Mesenchymal stem cell (in vitro differentiated cells and primary cell): ENCODE measurements around the gene PPP6R2.

Experiments
- DNase-seq: peaks from one replicate; pipeline ENCODE4 v3.0.0-alpha.2; 2013
- H2AFZ ChIP-seq: one replicate; pipeline ENCODE4 v1.6.1; 2013; ENCODE audit warnings: low read depth, mild to moderate bottlenecking, control low read depth, inconsistent platforms, low read length, moderate library complexity
- H2AK5ac ChIP-seq: 2 replicates; pipeline ENCODE4 v1.6.1; 2013; ENCODE audit warnings: low read length, moderate library complexity, mild to moderate bottlenecking, inconsistent platforms; ENCODE audit not compliant: severe bottlenecking
- H2BK120ac ChIP-seq: one replicate; pipeline ENCODE4 v1.6.1; 2013; ENCODE audit warnings: low read depth, mild to moderate bottlenecking, inconsistent platforms, low read length, moderate library complexity
- H2BK12ac ChIP-seq, 2 experiments: one replicate each; pipeline ENCODE4 v1.6.1; 2013; ENCODE audit warnings: inconsistent platforms in 2 of 2, low read length in 2 of 2, mild to moderate bottlenecking in 2 of 2, moderate library complexity in 2 of 2, control low read depth in 1 of 2
- H2BK15ac ChIP-seq: one replicate; pipeline ENCODE4 v1.6.1; 2013; ENCODE audit warnings: mild to moderate bottlenecking, low read depth, inconsistent platforms; ENCODE audit not compliant: poor library complexity, severe bottlenecking
- H2BK5ac ChIP-seq: 2 replicates; pipeline ENCODE4 v1.6.1; 2013; ENCODE audit warnings: low read depth, mild to moderate bottlenecking, low read length, control low read depth, inconsistent platforms; ENCODE audit not compliant: poor library complexity, severe bottlenecking
- H3K14ac ChIP-seq, 2 experiments: one replicate each; pipeline ENCODE4 v1.6.1; 2013; ENCODE audit warnings: inconsistent platforms in 2 of 2, low read length in 2 of 2, control low read depth in 1 of 2, mild to moderate bottlenecking in 1 of 2, moderate library complexity in 1 of 2
- H3K18ac ChIP-seq, 2 experiments: one replicate each; pipeline ENCODE4 v1.6.1; 2013; ENCODE audit warnings: inconsistent platforms in 2 of 2, low read length in 2 of 2, control low read depth in 1 of 2, low read depth in 1 of 2, mild to moderate bottlenecking in 1 of 2
- H3K23ac ChIP-seq, 2 experiments: one replicate each; pipeline ENCODE4 v1.6.1; 2013; ENCODE audit warnings: inconsistent platforms in 2 of 2, low read length in 2 of 2, mild to moderate bottlenecking in 2 of 2, moderate library complexity in 2 of 2, control low read depth in 1 of 2
- H3K27ac ChIP-seq: 2 replicates; pipeline ENCODE4 v1.5.1; 2013; ENCODE audit warnings: mild to moderate bottlenecking, moderate library complexity, low read length, control low read depth, inconsistent platforms; ENCODE audit not compliant: poor library complexity, severe bottlenecking
- H3K27me3 ChIP-seq, 2 experiments: 2 replicates each; pipeline versions ENCODE4 v1.6.1 to v1.7.0; 2013; ENCODE audit warnings: low read length in 2 of 2, mild to moderate bottlenecking in 2 of 2, moderate library complexity in 2 of 2, control low read depth in 1 of 2, inconsistent platforms in 1 of 2; ENCODE audit not compliant: control insufficient read depth in 1 of 2, insufficient read depth in 1 of 2
- H3K36me3 ChIP-seq, 2 experiments: 2 replicates each; pipeline versions ENCODE4 v1.6.1 to v1.7.0; 2013; ENCODE audit warnings: low read length in 2 of 2, control low read depth in 1 of 2, inconsistent platforms in 1 of 2, low read depth in 1 of 2, mild to moderate bottlenecking in 1 of 2; ENCODE audit not compliant: insufficient read depth in 2 of 2, control insufficient read depth in 1 of 2
- H3K4ac ChIP-seq, 2 experiments: one replicate each; pipeline ENCODE4 v1.6.1; 2013; ENCODE audit warnings: inconsistent platforms in 2 of 2, low read length in 2 of 2, mild to moderate bottlenecking in 2 of 2, moderate library complexity in 2 of 2, control low read depth in 1 of 2, low read depth in 1 of 2
- H3K4me1 ChIP-seq: 2 replicates; pipeline ENCODE4 v1.6.1; 2013; ENCODE audit warnings: low read depth, low read length, control low read depth; ENCODE audit not compliant: control insufficient read depth, insufficient read depth
- H3K4me2 ChIP-seq: 2 replicates; pipeline ENCODE4 v1.6.1; 2013; ENCODE audit warnings: low read length, mild to moderate bottlenecking, inconsistent platforms; ENCODE audit not compliant: poor library complexity, severe bottlenecking
- H3K4me3 ChIP-seq, 2 experiments: 2 replicates each; pipeline versions ENCODE4 v1.5.1 to v1.7.0; 2013; ENCODE audit warnings: low read length in 2 of 2, mild to moderate bottlenecking in 2 of 2, control low read depth in 1 of 2, low read depth in 1 of 2; ENCODE audit not compliant: insufficient read depth in 1 of 2
- H3K79me1 ChIP-seq: replicated peaks from 2 replicates; pipeline ENCODE4 v1.6.1; 2013; ENCODE audit warnings: mild to moderate bottlenecking, control low read depth, low read length, inconsistent platforms; ENCODE audit not compliant: poor library complexity, severe bottlenecking
- H3K9ac ChIP-seq: 2 replicates; pipeline ENCODE4 v1.7.0; 2013; ENCODE audit warnings: mild to moderate bottlenecking, low read length, moderate library complexity
- H3K9me3 ChIP-seq: 2 replicates; pipeline ENCODE4 v1.7.0; 2013; ENCODE audit warnings: mild to moderate bottlenecking, low read length; ENCODE audit not compliant: control insufficient read depth
- H4K8ac ChIP-seq: one replicate; pipeline ENCODE4 v1.6.1; 2013; ENCODE audit warnings: inconsistent platforms, mild to moderate bottlenecking, low read length, moderate library complexity
- H4K91ac ChIP-seq: one replicate; pipeline ENCODE4 v1.6.1; 2013; ENCODE audit warnings: mild to moderate bottlenecking, low read length, inconsistent platforms
- WGBS: methylation state at CpG from one replicate; pipeline ENCODE4 v1.1.7; 2013; ENCODE audit warnings: mixed read lengths; 5-methylcytosine and 5-hydroxymethylcytosine counted together

PPP6R2 gene

GRCh38 chr22:50473088-50473487 lies 130.0 kb downstream of the PPP6R2 start:
- no peak overlapping the region for H3K14ac ChIP-seq
- peak overlapping the region; percentile 88 for H3K9ac ChIP-seq
- no peaks in the 10 kb centered on the region for H3K27me3 ChIP-seq
- WGBS, result 98% methylated on average over 6 of the region's 6 CpGs
- H3K4me2 ChIP-seq, result no peak overlapping the region
- no peak overlapping the region for H4K91ac ChIP-seq
- peaks cover 60% of the 10 kb centered on the region for H3K4me1 ChIP-seq
- H2BK15ac ChIP-seq, result no peak overlapping the region
- peak overlapping the region in 1 of 2 experiments; percentile 85 for H3K4me3 ChIP-seq
- H3K9me3 ChIP-seq, result no peaks in the 10 kb centered on the region
- H2AFZ ChIP-seq, result no peak overlapping the region
- H3K27ac ChIP-seq, result no peak overlapping the region
- no peak overlapping the region for H2BK120ac ChIP-seq
- H2AK5ac ChIP-seq, result no peak overlapping the region
- no peak overlapping the region for H2BK12ac ChIP-seq
- peaks cover 0 to 26% of the 10 kb centered on the region in 2 experiments for H3K36me3 ChIP-seq
- no peak overlapping the region for H3K4ac ChIP-seq
- H4K8ac ChIP-seq, result no peak overlapping the region
- H2BK5ac ChIP-seq, result no peak overlapping the region
- H3K18ac ChIP-seq, result no peak overlapping the region
- DNase-seq, result no peak
- peaks cover 6% of the 10 kb centered on the region for H3K79me1 ChIP-seq
- no peak overlapping the region for H3K23ac ChIP-seq

GRCh38 chr22:50473855-50474671 lies 130.9 kb downstream of the PPP6R2 start:
- Histone ChIP-seq H3K14ac (peak overlapping the region in 1 of 2 experiments; percentile 82), H2BK5ac (no peak overlapping the region), H3K4me2 (peak overlapping the region; percentile 63), H3K27me3 (peaks cover 0 to 4% of the 10 kb centered on the region in 2 experiments), H3K4me1 (peaks cover 54% of the 10 kb centered on the region), H2BK12ac (no peak overlapping the region), H2AFZ (no peak overlapping the region), H3K9me3 (no peaks in the 10 kb centered on the region), H3K27ac (peak overlapping the region; percentile 8), H4K91ac (no peak overlapping the region), H2BK120ac (peak overlapping the region; percentile 20), H3K9ac (peak overlapping the region; percentile 88), H2AK5ac (no peak overlapping the region), H3K18ac (peak overlapping the region in 1 of 2 experiments; percentile 37), H3K36me3 (peaks cover 0 to 25% of the 10 kb centered on the region in 2 experiments), H4K8ac (no peak overlapping the region), H2BK15ac (no peak overlapping the region), H3K4me3 (peak overlapping the region; percentile 85 to 91), H3K79me1 (no peaks in the 10 kb centered on the region), H3K23ac (no peak overlapping the region), H3K4ac (peak overlapping the region in 1 of 2 experiments; percentile 9)
- WGBS, result 14% methylated on average over 36 of the region's 62 CpGs
- DNase-seq, result peak; percentile 71

GRCh38 chr22:50474710-50475651 lies 131.9 kb downstream of the PPP6R2 start, which contains the start of gene SBF1:
SBF1 (minus strand) TSS chr22:50475035; CDS start chr22:50474840, 195 bp downstream.
- peak; percentile 90 for DNase-seq
- no peak within 1 kb of the TSS for H2BK5ac ChIP-seq
- peaks cover 45% of the 10 kb centered on the region for H3K4me1 ChIP-seq
- H3K23ac ChIP-seq, result no peak within 1 kb of the TSS
- H2BK15ac ChIP-seq, result peak within 1 kb of the TSS; percentile 4
- no peaks in the 10 kb centered on the region for H3K79me1 ChIP-seq
- peak within 1 kb of the TSS; percentile 88 for H3K9ac ChIP-seq
- peak within 1 kb of the TSS in 1 of 2 experiments; percentile 22 for H2BK12ac ChIP-seq
- peaks cover 0 to 25% of the 10 kb centered on the region in 2 experiments for H3K36me3 ChIP-seq
- H3K18ac ChIP-seq, result peak within 1 kb of the TSS; percentile 24 to 88
- peak within 1 kb of the TSS; percentile 85 to 91 for H3K4me3 ChIP-seq
- peak within 1 kb of the TSS in 1 of 2 experiments; percentile 82 for H3K14ac ChIP-seq
- H4K91ac ChIP-seq, result peak within 1 kb of the TSS; percentile 54
- H2BK120ac ChIP-seq, result peak within 1 kb of the TSS; percentile 35
- peaks cover 5 to 8% of the 10 kb centered on the region in 2 experiments for H3K27me3 ChIP-seq
- peak within 1 kb of the TSS; percentile 57 for H2AFZ ChIP-seq
- no peaks in the 10 kb centered on the region for H3K9me3 ChIP-seq
- H2AK5ac ChIP-seq, result peak within 1 kb of the TSS; percentile 47
- WGBS, result 5% methylated on average over 81 of the region's 97 CpGs
- peak within 1 kb of the TSS; percentile 8 for H3K27ac ChIP-seq
- peak within 1 kb of the TSS; percentile 58 to 62 for H3K4ac ChIP-seq
- H3K4me2 ChIP-seq, result peak within 1 kb of the TSS; percentile 89
- peak within 1 kb of the TSS; percentile 74 for H4K8ac ChIP-seq
